PC-3 (cell line): ENCODE results near the gene CFAP58. TPM values are rescaled to one million over a fixed set of nuclear protein-coding genes. Genes with fewer than 3 reads are reported as not detected.

Experiments
- ATAC-seq: fragments of 200-7000 bp; cut with Tn5 transposase; 2 replicates; pipeline ENCODE4 v1.9.1; 2020; ENCODE audit warnings: mild to moderate bottlenecking, moderate library complexity
- BruUV-seq: library from RNA; stranded (reverse); fragments of 400-500 nt; replicated peaks from 2 replicates; lab custom pipeline; 2021; lab: Mats Ljungman, UMichigan
- CTCF ChIA-PET: fragments of 300-600 bp; sonication (Branson Sonifier 250); formaldehyde crosslinking; loops from one replicate; lab custom pipeline; 2022; ENCODE audit warnings: antibody characterized with exemption; lab: Charles Lee
- POLR2A ChIA-PET: fragments of 300-600 bp; sonication (Branson Sonifier 250); formaldehyde crosslinking; loops from one replicate; lab custom pipeline; 2022; ENCODE audit warnings: antibody characterized with exemption; ENCODE audit not compliant: unreplicated experiment; lab: Charles Lee
- DNase-seq: peaks from one replicate; pipeline ENCODE4 v3.0.0-alpha.2; 2015
- H2AFZ ChIP-seq: fragments of 300-600 bp; sonication (generic); 2 replicates; pipeline ENCODE4 v1.6.0; 2016; ENCODE audit warnings: antibody characterized with exemption, low read length
- H3F3A ChIP-seq: fragments of 300-600 bp; sonication (generic); one replicate; pipeline ENCODE4 v1.6.0; 2017; ENCODE audit warnings: antibody characterized with exemption, low read length, control low read depth, mild to moderate bottlenecking; ENCODE audit not compliant: unreplicated experiment
- H3K27ac ChIP-seq: fragments of 300-600 bp; sonication (generic); 2 replicates; pipeline ENCODE4 v1.5.1; 2016; ENCODE audit warnings: mild to moderate bottlenecking, low read length
- H3K27me3 ChIP-seq: fragments of 300-600 bp; sonication (generic); 2 replicates; pipeline ENCODE4 v1.6.1; 2016; ENCODE audit warnings: low read length, mixed read lengths
- H3K36me3 ChIP-seq: fragments of 300-600 bp; sonication (generic); 2 replicates; pipeline ENCODE4 v1.6.1; 2016; ENCODE audit warnings: low read depth, mixed run types, low read length, mixed read lengths
- H3K4me1 ChIP-seq: fragments of 300-600 bp; sonication (generic); 2 replicates; pipeline ENCODE4 v1.5.1; 2016; ENCODE audit warnings: low read length; ENCODE audit not compliant: insufficient read depth
- H3K4me2 ChIP-seq: fragments of 300-600 bp; sonication (generic); 2 replicates; pipeline ENCODE4 v1.6.0; 2016; ENCODE audit warnings: low read length
- H3K4me3 ChIP-seq: fragments of 300-600 bp; sonication (generic); 2 replicates; pipeline ENCODE4 v1.5.1; 2016; ENCODE audit warnings: mild to moderate bottlenecking, low read length, mixed read lengths
- H3K79me2 ChIP-seq: fragments of 300-600 bp; sonication (generic); 2 replicates; pipeline ENCODE4 v1.6.1; 2017; ENCODE audit warnings: low read length, mixed read lengths
- H3K9ac ChIP-seq: fragments of 300-600 bp; sonication (generic); 2 replicates; pipeline ENCODE4 v1.6.0; 2016; ENCODE audit warnings: mild to moderate bottlenecking, low read length
- H3K9me2 ChIP-seq: fragments of 300-600 bp; sonication (generic); replicated peaks from 2 replicates; pipeline ENCODE4 v1.6.1; 2016; ENCODE audit warnings: mixed run types, low read length, mixed read lengths
- H3K9me3 ChIP-seq: fragments of 300-600 bp; sonication (generic); 2 replicates; pipeline ENCODE4 v1.6.1; 2016; ENCODE audit warnings: low read length, mixed read lengths
- H4K20me1 ChIP-seq: fragments of 300-600 bp; sonication (generic); 2 replicates; pipeline ENCODE4 v1.6.1; 2016; ENCODE audit warnings: low read length, mixed read lengths
- CTCF ChIP-seq: fragments of 300-600 bp; sonication (generic); conservative IDR thresholded peaks from 2 replicates; pipeline ENCODE4 v1.5.1; 2017; ENCODE audit warnings: antibody characterized with exemption, low read depth, mild to moderate bottlenecking, low read length
- EZH2 ChIP-seq: fragments of 300-600 bp; sonication (generic); IDR thresholded peaks from one replicate; pipeline ENCODE4 v1.6.1; 2017; ENCODE audit warnings: antibody characterized with exemption, mild to moderate bottlenecking, low read length; ENCODE audit not compliant: unreplicated experiment
- EZH2phosphoT487 ChIP-seq: fragments of 300-600 bp; sonication (generic); IDR thresholded peaks from 2 replicates; pipeline ENCODE4 v1.6.1; 2018; ENCODE audit warnings: mild to moderate bottlenecking, antibody characterized with exemption, low read length, borderline replicate concordance
- intact Hi-C: fragments of 100-400 bp; cut with micrococcal nuclease; formaldehyde crosslinking; loops from 2 replicates; pipeline ENCODE4 v1.9.0; 2023
- total RNA-seq: library from RNA; depleted of rRNA; stranded (reverse); fragments of >200 nt; gene quantifications from 2 replicates; pipeline ENCODE4 v1.2.3, GENCODE V29; 2014

Gene CFAP58
- total RNA-seq, 1 experiment from 2014 or later = 0.26 TPM

DNA sequence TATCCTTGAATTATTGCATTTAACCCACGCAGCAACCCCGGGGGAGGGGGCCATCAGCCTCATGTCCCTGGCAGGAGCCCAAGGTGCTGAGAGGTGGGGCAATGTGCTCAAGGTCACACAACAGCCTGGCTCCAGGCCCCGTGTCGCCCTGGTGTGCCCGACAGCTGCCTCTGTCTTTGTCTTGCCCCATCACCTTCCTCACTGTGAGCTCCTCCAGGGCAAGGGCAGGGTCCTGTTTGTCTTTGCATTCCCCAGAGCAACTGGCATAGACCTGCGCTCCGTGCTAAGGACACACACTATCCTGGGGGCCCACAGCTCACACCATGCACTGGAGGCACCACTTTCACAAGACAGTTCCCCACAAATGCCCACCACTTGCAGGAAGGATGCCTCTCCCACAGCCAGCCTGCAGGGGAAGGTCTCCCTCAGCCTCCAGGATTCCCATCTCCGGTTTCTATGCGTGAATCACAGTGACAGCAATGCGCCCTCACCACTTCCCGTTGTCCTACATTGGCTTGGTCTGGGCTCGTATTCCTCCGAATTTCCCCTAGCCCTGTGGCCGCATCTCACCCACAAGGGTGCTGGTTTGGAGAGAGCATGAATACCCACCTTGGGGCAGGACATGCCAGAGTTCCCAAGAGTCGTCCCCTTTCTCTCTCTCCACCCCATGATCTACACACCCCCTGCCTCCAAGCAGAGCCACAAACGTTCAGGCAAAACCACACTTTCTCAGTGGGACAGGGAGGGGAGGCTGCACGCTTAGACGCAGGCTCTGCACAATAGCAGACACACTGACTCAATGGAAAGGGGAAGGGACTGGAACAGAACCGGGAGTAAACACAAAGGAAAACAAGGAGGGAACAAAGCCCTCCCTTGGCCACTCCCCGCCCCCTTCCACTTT, 25.6 kb upstream of the CFAP58 start:
- intact Hi-C loops = loop anchor here (2.0 kb wide), 1 partner anchor 17 kb away; no protein-coding TSS in a partner anchor
- Histone ChIP-seq H3K9me3 (no peaks in the 10 kb centered on the region), H2AFZ (no peak overlapping the region), H3K4me1 (peaks cover 60% of the 10 kb centered on the region), H3K27ac (peak overlapping the region; percentile 99), H3K9ac (peak overlapping the region; percentile 94), H3K4me3 (peak overlapping the region; percentile 56), H4K20me1 (no peaks in the 10 kb centered on the region), H3F3A (no peaks in the 10 kb centered on the region), H3K36me3 (no peaks in the 10 kb centered on the region), H3K27me3 (no peaks in the 10 kb centered on the region), H3K4me2 (peak overlapping the region; percentile 89), H3K9me2 (no peaks in the 10 kb centered on the region), H3K79me2 (peaks cover 82% of the 10 kb centered on the region)
- ChIA-PET CTCF (no interaction called here), POLR2A (no interaction called here)
- ATAC-seq = peak; percentile 34
- TF ChIP-seq EZH2 = no peak
- no peak for TF ChIP-seq CTCF
- peak; percentile 80 for DNase-seq
- BruUV-seq = no TSS peak

DNA sequence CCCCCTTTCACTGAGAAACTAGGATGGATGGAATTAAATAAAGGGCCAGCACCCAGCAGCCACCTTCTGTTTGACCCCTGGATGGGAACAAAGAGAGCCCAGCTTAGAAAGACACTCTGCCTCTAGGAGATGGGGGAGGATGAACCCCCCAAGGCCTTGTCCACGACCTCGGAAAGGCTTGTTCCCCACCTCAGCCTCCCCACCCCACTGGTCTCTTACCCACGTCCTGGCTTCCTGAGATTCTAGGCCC, 25.1 kb upstream of the CFAP58 start:
- TF ChIP-seq EZH2 = no peak
- no peak for TF ChIP-seq CTCF
- TF ChIP-seq EZH2phosphoT487 = no peak
- Histone ChIP-seq H3K4me1 (peaks cover 66% of the 10 kb centered on the region), H2AFZ (no peak overlapping the region), H3K9ac (peak overlapping the region; percentile 94), H3K9me3 (no peaks in the 10 kb centered on the region), H3K27me3 (no peaks in the 10 kb centered on the region), H3K27ac (peak overlapping the region; percentile 99), H3K4me3 (peak overlapping the region; percentile 56), H3K36me3 (no peaks in the 10 kb centered on the region), H4K20me1 (no peaks in the 10 kb centered on the region), H3K79me2 (peaks cover 82% of the 10 kb centered on the region), H3K9me2 (no peaks in the 10 kb centered on the region), H3F3A (no peaks in the 10 kb centered on the region), H3K4me2 (peak overlapping the region; percentile 89)
- intact Hi-C loops = loop anchor here (2.0 kb wide), 1 partner anchor 18 kb away; no protein-coding TSS in a partner anchor
- ATAC-seq = no peak
- ChIA-PET POLR2A (no interaction called here), CTCF (no interaction called here)
- DNase-seq = no peak
- no TSS peak for BruUV-seq
